GM12875 (cell line): ENCODE results near the gene TM7SF2.
A peak's percentile ranks its signal among the peaks of the same experiment; 100 is the strongest.
"Not testable (repeated sequence)": the region's sequence is repeated elsewhere in the genome, so short reads cannot be mapped to it uniquely, and the experiment has no call there.

Source experiments
- H3K4me3 ChIP-seq: one replicate; pipeline ENCODE4 v1.5.1; 2011; ENCODE audit warnings: low read depth, low read length, control low read depth
- CTCF ChIP-seq: IDR thresholded peaks from 2 replicates; pipeline ENCODE4 v1.5.1; 2011; ENCODE audit warnings: low read depth, mild to moderate bottlenecking, control low read depth, inconsistent platforms, low read length, moderate library complexity, borderline replicate concordance; ENCODE audit not compliant: insufficient read depth

TM7SF2 gene

GRCh38 chr11:65136515-65137096, 24.9 kb downstream of the TM7SF2 start:
- H3K4me3 ChIP-seq, result no peak overlapping the region
- no peak for TF ChIP-seq CTCF

GRCh38 chr11:65141896-65142494, 30.3 kb downstream of the TM7SF2 start:
- TF ChIP-seq CTCF, result no peak
- no peak overlapping the region for H3K4me3 ChIP-seq

- H3K4me3 ChIP-seq, result no peak overlapping the region
- no peak for TF ChIP-seq CTCF
These were observed 35.8 kb downstream of the TM7SF2 start for GRCh38 chr11:65147352-65148075.

GRCh38 chr11:65148657-65149056, 37.0 kb downstream of the TM7SF2 start:
- TF ChIP-seq CTCF, result no peak
- no peak overlapping the region for H3K4me3 ChIP-seq

GRCh38 chr11:65150131-65150508, 38.4 kb downstream of the TM7SF2 start:
- H3K4me3 ChIP-seq, result not testable (repeated sequence)

GRCh38 chr11:65150509-65151299, 39.0 kb downstream of the TM7SF2 start:
- peak overlapping the region; percentile 19 for H3K4me3 ChIP-seq
- TF ChIP-seq CTCF, result no peak

GRCh38 chr11:65151331-65151899, 39.7 kb downstream of the TM7SF2 start:
- no peak for TF ChIP-seq CTCF
- H3K4me3 ChIP-seq, result no peak overlapping the region
